ENCODE results near the gene SSR2.

DNA sequence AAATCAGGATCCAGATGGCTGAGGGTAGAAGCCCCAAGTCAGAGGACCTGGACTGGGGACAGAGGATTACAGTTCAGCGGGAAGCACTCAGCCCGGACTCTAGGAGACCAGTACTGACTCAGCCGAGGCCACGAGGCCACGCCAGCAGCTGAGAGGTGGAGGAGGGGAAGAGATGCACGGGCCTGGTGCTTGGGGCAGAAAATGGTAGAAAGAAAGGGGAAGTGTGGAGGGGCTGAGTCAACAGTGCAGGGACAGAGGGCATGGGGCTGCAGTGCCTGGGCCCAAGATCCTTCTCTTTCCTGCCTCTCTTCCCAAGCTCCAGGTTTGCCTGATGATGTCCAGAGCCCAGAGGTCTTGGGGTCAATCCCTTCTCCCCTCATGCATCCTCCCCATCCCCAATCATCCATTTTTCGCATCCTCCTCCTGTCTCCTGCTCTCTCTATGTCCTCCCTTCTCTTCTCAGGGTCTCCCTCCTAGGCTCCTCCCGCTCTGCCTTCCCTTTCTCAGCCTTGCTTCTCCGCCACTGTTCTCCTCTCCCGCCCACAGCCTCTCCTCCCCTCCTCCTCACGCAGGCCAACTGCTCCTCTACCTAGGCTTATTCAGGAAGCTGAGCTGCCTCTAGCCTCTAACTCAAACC lies 50.1 kb downstream of the SSR2 start:
- no peak for TF ChIP-seq POLR2A (IDR thresholded peaks at IDR 0.05)
- TF ChIP-seq, protein P1, sequence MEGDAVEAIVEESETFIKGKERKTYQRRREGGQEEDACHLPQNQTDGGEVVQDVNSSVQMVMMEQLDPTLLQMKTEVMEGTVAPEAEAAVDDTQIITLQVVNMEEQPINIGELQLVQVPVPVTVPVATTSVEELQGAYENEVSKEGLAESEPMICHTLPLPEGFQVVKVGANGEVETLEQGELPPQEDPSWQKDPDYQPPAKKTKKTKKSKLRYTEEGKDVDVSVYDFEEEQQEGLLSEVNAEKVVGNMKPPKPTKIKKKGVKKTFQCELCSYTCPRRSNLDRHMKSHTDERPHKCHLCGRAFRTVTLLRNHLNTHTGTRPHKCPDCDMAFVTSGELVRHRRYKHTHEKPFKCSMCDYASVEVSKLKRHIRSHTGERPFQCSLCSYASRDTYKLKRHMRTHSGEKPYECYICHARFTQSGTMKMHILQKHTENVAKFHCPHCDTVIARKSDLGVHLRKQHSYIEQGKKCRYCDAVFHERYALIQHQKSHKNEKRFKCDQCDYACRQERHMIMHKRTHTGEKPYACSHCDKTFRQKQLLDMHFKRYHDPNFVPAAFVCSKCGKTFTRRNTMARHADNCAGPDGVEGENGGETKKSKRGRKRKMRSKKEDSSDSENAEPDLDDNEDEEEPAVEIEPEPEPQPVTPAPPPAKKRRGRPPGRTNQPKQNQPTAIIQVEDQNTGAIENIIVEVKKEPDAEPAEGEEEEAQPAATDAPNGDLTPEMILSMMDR (IDR thresholded peaks at IDR 0.05): no peak

All from uterus (tissue), 2 donors.